ENCODE results near the gene APOBEC4. TPM values are rescaled to one million over a fixed set of nuclear protein-coding genes. Genes with fewer than 3 reads are reported as not detected.

Gene APOBEC4
- total and polyA plus RNA-seq, 10 of the 15 experiments (the other 5 are each of a cell fraction or from before 2014, with no cell fraction given): 0.04 to 0.25 (median 0.06) TPM; not detected in 5

DNA sequence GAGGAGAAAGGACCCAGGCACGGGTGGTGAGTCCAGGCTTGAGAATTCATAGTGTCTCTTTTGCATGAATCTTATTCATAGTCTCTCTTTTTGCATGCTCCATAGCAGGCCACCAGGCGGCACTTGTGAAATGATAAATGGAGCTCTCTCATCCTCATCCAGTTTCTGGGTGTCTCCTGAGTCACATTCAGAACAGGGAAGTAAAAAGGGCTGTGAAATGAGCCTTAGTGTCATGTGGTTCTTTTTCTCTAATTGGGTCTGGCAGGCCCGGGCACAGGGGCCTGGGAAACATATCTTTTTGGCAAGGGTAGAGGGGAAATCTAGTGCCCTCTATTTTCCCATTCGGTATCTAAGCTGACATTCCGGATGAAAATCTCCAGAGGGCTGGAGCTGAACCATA is 43.8 kb downstream of the APOBEC4 start:
- peak overlapping the region; percentile 46 for H3K4me2 ChIP-seq (ENCODE audit: control insufficient read depth, insufficient read depth)
- no peaks in the 10 kb centered on the region for H3K79me2 ChIP-seq (ENCODE audit: control insufficient read depth, insufficient read depth, low read length)
- H3K36me3 ChIP-seq (ENCODE audit: control insufficient read depth in 2 of 2, insufficient read depth in 2 of 2, low read length in 1 of 2): no peaks in the 10 kb centered on the region
- H2AFZ ChIP-seq (ENCODE audit: control insufficient read depth, low read depth, low read length): peak overlapping the region; percentile 88
- H4K20me1 ChIP-seq (ENCODE audit: control insufficient read depth, insufficient read depth): no peaks in the 10 kb centered on the region
- no peak for DNase-seq (ENCODE audit: low read depth, low spot score)
- RAD21 ChIA-PET (ENCODE audit: unreplicated experiment): interaction anchor here (0.7 to 6.1 kb wide), 16 partner anchors 10 to 306 kb away, joined by 3 to 69 read pairs (median 13); partner anchors contain the start of genes APOBEC4 and NCF2
- no peaks in the 10 kb centered on the region for H3K27me3 ChIP-seq (replicated peaks in 1 of 2; ENCODE audit: control insufficient read depth in 2 of 2, insufficient read depth in 2 of 2, low read length in 1 of 2)
- ATAC-seq: peak; percentile 62
- intact Hi-C loops (cut with micrococcal nuclease; ENCODE audit: unreplicated experiment): loop anchor here (1.0 to 5.0 kb wide), 3 partner anchors 13 to 307 kb away; partner anchors contain the start of gene SMG7
- no peak overlapping the region for H3K9ac ChIP-seq (ENCODE audit: control insufficient read depth, insufficient read depth, low read length)
- in situ Hi-C loops (cut with MboI): no loop called here
- BruUV-seq (replicated peaks): no TSS peak
- POLR2A ChIA-PET: interaction anchor here (0.6 to 9.4 kb wide), 6 partner anchors 11 to 224 kb away, joined by 3 to 199 read pairs (median 4); partner anchors contain the start of genes ARPC5 and NCF2
- no peaks in the 10 kb centered on the region for H3K9me3 ChIP-seq (replicated peaks; ENCODE audit: control insufficient read depth, insufficient read depth, low read length)
- peaks cover 46% of the 10 kb centered on the region for H3K4me1 ChIP-seq (ENCODE audit: control insufficient read depth, insufficient read depth, low read length)
- no peak overlapping the region for H3K4me3 ChIP-seq
- SMC1A ChIA-PET (ENCODE audit: uncharacterized antibody, unreplicated experiment): interaction anchor here (0.5 to 12.6 kb wide), 18 partner anchors 9 to 431 kb away, joined by 3 to 363 read pairs (median 6); partner anchors contain the start of genes APOBEC4, ARPC5 and NCF2
- peak overlapping the region; percentile 53 for H3K27ac ChIP-seq (ENCODE audit: control insufficient read depth, insufficient read depth)
- CTCF ChIA-PET: interaction anchor here (0.8 to 9.8 kb wide), 20 partner anchors 8 to 332 kb away, joined by 3 to 152 read pairs (median 8); partner anchors contain the start of gene NCF2
- WGBS (ENCODE audit: insufficient coverage, insufficient replicate concordance, low lambda C conversion rate, missing lambda C conversion rate): 0% methylated on average over 5 of the region's 5 CpGs
- no peak for FAIRE-seq
- TF ChIP-seq EZH2 (IDR thresholded peaks at IDR 0.05; ENCODE audit: borderline replicate concordance, control insufficient read depth, low read depth, low read length) (no peak), SIN3A (IDR thresholded peaks at IDR 0.05; ENCODE audit: low read depth, low read length) (no peak), BHLHE40 (IDR thresholded peaks at IDR 0.05; ENCODE audit: borderline replicate concordance in 1 of 2, low read depth in 2 of 2, low read length in 1 of 2) (peak in 1 of 2 experiments; percentile 33; a peak in 1 of 4 replicates), TCF7 (IDR thresholded peaks at IDR 0.05; ENCODE audit: borderline replicate concordance) (no peak), NRF1 (conservative IDR thresholded peaks at IDR 0.05; ENCODE audit: low read depth, low read length) (no peak), MEF2B (IDR thresholded peaks at IDR 0.05; ENCODE audit: partially characterized antibody, poor library complexity, severe bottlenecking) (peak; percentile 44), MTA2 (IDR thresholded peaks at IDR 0.05; ENCODE audit: low read depth) (peak; percentile 69), MEF2A (IDR thresholded peaks at IDR 0.05; ENCODE audit: insufficient read depth, low read depth, low read length) (no peak)
- TF ChIP-seq, protein P1, sequence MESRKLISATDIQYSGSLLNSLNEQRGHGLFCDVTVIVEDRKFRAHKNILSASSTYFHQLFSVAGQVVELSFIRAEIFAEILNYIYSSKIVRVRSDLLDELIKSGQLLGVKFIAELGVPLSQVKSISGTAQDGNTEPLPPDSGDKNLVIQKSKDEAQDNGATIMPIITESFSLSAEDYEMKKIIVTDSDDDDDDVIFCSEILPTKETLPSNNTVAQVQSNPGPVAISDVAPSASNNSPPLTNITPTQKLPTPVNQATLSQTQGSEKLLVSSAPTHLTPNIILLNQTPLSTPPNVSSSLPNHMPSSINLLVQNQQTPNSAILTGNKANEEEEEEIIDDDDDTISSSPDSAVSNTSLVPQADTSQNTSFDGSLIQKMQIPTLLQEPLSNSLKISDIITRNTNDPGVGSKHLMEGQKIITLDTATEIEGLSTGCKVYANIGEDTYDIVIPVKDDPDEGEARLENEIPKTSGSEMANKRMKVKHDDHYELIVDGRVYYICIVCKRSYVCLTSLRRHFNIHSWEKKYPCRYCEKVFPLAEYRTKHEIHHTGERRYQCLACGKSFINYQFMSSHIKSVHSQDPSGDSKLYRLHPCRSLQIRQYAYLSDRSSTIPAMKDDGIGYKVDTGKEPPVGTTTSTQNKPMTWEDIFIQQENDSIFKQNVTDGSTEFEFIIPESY (IDR thresholded peaks at IDR 0.05): no peak
- TF ChIP-seq, protein P2, sequence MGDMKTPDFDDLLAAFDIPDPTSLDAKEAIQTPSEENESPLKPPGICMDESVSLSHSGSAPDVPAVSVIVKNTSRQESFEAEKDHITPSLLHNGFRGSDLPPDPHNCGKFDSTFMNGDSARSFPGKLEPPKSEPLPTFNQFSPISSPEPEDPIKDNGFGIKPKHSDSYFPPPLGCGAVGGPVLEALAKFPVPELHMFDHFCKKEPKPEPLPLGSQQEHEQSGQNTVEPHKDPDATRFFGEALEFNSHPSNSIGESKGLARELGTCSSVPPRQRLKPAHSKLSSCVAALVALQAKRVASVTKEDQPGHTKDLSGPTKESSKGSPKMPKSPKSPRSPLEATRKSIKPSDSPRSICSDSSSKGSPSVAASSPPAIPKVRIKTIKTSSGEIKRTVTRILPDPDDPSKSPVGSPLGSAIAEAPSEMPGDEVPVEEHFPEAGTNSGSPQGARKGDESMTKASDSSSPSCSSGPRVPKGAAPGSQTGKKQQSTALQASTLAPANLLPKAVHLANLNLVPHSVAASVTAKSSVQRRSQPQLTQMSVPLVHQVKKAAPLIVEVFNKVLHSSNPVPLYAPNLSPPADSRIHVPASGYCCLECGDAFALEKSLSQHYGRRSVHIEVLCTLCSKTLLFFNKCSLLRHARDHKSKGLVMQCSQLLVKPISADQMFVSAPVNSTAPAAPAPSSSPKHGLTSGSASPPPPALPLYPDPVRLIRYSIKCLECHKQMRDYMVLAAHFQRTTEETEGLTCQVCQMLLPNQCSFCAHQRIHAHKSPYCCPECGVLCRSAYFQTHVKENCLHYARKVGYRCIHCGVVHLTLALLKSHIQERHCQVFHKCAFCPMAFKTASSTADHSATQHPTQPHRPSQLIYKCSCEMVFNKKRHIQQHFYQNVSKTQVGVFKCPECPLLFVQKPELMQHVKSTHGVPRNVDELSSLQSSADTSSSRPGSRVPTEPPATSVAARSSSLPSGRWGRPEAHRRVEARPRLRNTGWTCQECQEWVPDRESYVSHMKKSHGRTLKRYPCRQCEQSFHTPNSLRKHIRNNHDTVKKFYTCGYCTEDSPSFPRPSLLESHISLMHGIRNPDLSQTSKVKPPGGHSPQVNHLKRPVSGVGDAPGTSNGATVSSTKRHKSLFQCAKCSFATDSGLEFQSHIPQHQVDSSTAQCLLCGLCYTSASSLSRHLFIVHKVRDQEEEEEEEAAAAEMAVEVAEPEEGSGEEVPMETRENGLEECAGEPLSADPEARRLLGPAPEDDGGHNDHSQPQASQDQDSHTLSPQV (IDR thresholded peaks at IDR 0.05): peak; percentile 56; the same call in 1 of the 2 replicates
- TF ChIP-seq, protein P3, sequence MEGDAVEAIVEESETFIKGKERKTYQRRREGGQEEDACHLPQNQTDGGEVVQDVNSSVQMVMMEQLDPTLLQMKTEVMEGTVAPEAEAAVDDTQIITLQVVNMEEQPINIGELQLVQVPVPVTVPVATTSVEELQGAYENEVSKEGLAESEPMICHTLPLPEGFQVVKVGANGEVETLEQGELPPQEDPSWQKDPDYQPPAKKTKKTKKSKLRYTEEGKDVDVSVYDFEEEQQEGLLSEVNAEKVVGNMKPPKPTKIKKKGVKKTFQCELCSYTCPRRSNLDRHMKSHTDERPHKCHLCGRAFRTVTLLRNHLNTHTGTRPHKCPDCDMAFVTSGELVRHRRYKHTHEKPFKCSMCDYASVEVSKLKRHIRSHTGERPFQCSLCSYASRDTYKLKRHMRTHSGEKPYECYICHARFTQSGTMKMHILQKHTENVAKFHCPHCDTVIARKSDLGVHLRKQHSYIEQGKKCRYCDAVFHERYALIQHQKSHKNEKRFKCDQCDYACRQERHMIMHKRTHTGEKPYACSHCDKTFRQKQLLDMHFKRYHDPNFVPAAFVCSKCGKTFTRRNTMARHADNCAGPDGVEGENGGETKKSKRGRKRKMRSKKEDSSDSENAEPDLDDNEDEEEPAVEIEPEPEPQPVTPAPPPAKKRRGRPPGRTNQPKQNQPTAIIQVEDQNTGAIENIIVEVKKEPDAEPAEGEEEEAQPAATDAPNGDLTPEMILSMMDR (IDR thresholded peaks at IDR 0.05 in 2 of 3, conservative IDR thresholded peaks at IDR 0.05 in 1 of 3; ENCODE audit: control insufficient read depth in 2 of 3, extremely low read depth in 1 of 3, insufficient read depth in 1 of 3, low read depth in 3 of 3, low read length in 3 of 3): peak; percentile 69 to 76 (median 72)
- TF ChIP-seq, protein P4, sequence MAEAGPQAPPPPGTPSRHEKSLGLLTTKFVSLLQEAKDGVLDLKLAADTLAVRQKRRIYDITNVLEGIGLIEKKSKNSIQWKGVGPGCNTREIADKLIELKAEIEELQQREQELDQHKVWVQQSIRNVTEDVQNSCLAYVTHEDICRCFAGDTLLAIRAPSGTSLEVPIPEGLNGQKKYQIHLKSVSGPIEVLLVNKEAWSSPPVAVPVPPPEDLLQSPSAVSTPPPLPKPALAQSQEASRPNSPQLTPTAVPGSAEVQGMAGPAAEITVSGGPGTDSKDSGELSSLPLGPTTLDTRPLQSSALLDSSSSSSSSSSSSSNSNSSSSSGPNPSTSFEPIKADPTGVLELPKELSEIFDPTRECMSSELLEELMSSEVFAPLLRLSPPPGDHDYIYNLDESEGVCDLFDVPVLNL (IDR thresholded peaks at IDR 0.05; ENCODE audit: low read depth, low read length): no peak
